ENCODE results near the gene BORCS5.

DNA sequence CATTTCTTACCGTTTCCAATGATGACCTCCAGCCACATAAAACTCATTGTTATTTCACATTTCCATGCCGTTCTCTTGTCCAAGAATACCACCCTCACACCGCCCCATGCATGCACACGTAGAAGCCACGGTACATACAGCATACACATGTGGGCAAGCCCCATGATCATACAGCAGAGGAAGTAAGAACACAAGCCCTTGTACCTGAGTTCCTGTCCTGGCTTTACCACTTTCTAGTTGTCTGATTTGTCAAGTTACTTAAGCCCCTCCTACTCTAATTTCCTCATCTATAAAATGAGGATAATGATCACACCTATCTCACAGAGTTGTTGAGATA lies 145.9 kb downstream of the BORCS5 start:
- TF ChIP-seq, protein P1, sequence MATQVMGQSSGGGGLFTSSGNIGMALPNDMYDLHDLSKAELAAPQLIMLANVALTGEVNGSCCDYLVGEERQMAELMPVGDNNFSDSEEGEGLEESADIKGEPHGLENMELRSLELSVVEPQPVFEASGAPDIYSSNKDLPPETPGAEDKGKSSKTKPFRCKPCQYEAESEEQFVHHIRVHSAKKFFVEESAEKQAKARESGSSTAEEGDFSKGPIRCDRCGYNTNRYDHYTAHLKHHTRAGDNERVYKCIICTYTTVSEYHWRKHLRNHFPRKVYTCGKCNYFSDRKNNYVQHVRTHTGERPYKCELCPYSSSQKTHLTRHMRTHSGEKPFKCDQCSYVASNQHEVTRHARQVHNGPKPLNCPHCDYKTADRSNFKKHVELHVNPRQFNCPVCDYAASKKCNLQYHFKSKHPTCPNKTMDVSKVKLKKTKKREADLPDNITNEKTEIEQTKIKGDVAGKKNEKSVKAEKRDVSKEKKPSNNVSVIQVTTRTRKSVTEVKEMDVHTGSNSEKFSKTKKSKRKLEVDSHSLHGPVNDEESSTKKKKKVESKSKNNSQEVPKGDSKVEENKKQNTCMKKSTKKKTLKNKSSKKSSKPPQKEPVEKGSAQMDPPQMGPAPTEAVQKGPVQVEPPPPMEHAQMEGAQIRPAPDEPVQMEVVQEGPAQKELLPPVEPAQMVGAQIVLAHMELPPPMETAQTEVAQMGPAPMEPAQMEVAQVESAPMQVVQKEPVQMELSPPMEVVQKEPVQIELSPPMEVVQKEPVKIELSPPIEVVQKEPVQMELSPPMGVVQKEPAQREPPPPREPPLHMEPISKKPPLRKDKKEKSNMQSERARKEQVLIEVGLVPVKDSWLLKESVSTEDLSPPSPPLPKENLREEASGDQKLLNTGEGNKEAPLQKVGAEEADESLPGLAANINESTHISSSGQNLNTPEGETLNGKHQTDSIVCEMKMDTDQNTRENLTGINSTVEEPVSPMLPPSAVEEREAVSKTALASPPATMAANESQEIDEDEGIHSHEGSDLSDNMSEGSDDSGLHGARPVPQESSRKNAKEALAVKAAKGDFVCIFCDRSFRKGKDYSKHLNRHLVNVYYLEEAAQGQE (IDR thresholded peaks at IDR 0.05; ENCODE audit: unreplicated experiment), result no peak
- TF ChIP-seq, protein P2, sequence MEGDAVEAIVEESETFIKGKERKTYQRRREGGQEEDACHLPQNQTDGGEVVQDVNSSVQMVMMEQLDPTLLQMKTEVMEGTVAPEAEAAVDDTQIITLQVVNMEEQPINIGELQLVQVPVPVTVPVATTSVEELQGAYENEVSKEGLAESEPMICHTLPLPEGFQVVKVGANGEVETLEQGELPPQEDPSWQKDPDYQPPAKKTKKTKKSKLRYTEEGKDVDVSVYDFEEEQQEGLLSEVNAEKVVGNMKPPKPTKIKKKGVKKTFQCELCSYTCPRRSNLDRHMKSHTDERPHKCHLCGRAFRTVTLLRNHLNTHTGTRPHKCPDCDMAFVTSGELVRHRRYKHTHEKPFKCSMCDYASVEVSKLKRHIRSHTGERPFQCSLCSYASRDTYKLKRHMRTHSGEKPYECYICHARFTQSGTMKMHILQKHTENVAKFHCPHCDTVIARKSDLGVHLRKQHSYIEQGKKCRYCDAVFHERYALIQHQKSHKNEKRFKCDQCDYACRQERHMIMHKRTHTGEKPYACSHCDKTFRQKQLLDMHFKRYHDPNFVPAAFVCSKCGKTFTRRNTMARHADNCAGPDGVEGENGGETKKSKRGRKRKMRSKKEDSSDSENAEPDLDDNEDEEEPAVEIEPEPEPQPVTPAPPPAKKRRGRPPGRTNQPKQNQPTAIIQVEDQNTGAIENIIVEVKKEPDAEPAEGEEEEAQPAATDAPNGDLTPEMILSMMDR (conservative IDR thresholded peaks at IDR 0.05; ENCODE audit: low read depth in 2 of 2), result no peak
- TF ChIP-seq EZH2phosphoT487 (IDR thresholded peaks at IDR 0.05; ENCODE audit: unreplicated experiment) (no peak), EZH2 (IDR thresholded peaks at IDR 0.05; ENCODE audit: low read depth, unreplicated experiment) (no peak)
